Adrenal gland (tissue), 5 donors: ENCODE measurements around the gene TCTN1.

Experiments used
- CTCF ChIP-seq, 6 experiments: fragments of 450-650 bp in 4 of 6; fragments of 200-600 bp in 2 of 6; sonication (generic) in 1 of 6; IDR thresholded peaks; 1 replicate in 5 of 6; 2 replicates in 1 of 6; pipeline versions ENCODE4 v1.5.1 to v1.8.0; 2016 to 2021; ENCODE audit warnings: antibody characterized with exemption in 6 of 6, mild to moderate bottlenecking in 2 of 6, moderate library complexity in 1 of 6
- POLR2A ChIP-seq, 2 donors: fragments of 450-650 bp; IDR thresholded peaks; one replicate each; pipeline ENCODE4 v1.6.1; 2017; ENCODE audit warnings: antibody characterized with exemption in 2 of 2, mild to moderate bottlenecking in 2 of 2, moderate library complexity in 1 of 2
- donor health status: DM: no; HTN: no; CAD: no.

- TF ChIP-seq CTCF (IDR thresholded peaks at IDR 0.05), result no peak
- no peak for TF ChIP-seq POLR2A (IDR thresholded peaks at IDR 0.05)
Measured at GRCh38 chr12:110670161-110670701, 56.3 kb downstream of the TCTN1 start.
